GM18498 (cell line): ENCODE data around the gene FNIP2.

Experiments
- ATAC-seq: cut with Tn5 transposase; IDR thresholded peaks from one replicate; pipeline ENCODE4 v1.9.1; 2021; ENCODE audit warnings: mild to moderate bottlenecking, moderate library complexity; ENCODE audit not compliant: unreplicated experiment

FNIP2 gene

DNA sequence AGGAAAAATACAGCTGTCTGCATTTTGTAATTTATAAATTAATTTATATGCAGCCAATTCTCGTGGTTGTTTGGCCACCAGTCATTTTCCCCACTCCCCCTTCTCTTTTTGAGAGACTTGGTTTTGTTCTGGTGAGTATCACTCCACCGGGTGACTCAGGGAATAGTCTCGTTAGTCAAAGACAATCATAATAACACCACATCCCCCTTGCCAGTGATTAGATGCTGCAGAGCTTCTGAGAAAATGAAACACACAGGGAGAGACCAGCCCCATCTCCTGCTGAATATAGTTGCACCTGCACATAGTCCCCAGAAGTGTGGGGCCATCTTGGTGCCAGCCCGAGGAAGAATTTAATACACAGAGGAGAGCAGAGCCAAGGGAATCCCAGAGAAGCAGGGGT, 8.0 kb upstream of the FNIP2 start:
- no peak for ATAC-seq

- ATAC-seq: no peak
Measured at GRCh38 chr4:158762553-158762952, 6.3 kb upstream of the FNIP2 start.

- no peak for ATAC-seq
Measured at GRCh38 chr4:158763462-158763861, 5.4 kb upstream of the FNIP2 start.

- no peak for ATAC-seq
Measured at GRCh38 chr4:158766434-158767044, 2.3 kb upstream of the FNIP2 start.

- no peak for ATAC-seq
Measured at GRCh38 chr4:158767451-158767850, 1.4 kb upstream of the FNIP2 start.

- peak; percentile 42 for ATAC-seq
Measured at GRCh38 chr4:158769175-158769921, 522 bp downstream of the FNIP2 start.

DNA sequence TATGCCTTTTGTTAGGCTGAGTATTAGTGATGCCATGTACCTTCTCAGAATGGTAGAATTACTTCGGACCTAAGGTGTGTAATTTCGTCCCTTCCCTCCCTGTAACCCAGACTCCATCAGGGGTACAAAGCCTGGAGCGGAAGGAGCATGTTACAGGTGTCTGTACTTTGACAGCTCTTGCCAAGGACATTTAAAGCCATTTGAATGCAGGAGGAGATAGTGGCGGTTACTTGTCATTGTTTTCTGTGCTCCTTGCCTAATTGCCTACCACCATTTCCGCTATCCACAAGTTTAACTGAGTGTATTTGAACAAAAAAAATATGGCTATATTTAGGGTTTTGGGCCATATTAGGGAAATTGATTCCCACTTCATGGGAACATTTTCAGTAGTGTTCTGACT, 1.8 kb downstream of the FNIP2 start:
- ATAC-seq: no peak

DNA sequence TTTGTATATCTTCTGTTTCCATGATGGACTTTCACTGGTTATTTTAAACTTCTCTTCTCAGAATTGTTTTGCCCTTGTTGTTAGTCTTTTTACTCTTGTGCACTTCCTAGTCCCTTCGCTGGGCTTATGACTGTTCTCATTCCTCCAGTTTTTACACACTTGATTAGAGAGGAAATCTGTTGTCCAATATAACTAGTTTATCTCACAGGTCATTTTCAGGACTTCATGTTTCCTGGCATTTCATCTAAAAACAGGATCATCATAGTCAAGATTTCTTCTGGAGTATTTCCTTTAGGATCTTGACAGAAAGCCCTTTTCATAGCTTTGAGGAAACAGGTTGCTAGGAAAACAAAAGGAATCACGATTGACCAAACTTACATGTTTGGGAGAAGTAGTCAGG, 3.0 kb downstream of the FNIP2 start:
- ATAC-seq: no peak

- ATAC-seq: no peak
Measured at GRCh38 chr4:158775091-158775651, 6.3 kb downstream of the FNIP2 start.

DNA sequence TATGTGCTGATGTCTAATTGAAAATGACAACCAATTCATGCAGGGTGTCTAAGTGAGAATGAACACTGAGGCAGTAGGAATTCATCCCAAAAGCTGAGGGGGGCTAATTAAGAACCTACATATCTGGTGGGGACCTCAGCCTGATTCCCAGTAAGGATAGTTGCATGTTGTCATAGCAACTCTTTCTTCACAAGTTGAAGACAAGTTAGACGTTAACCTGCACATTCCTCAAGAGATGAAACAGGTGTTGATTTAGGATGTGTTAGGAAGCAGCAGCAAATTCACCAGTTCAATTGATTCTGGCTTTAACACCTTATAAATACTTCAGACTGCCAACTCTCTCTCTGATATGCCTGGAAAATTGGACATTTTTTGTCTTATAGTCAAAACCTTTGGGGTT, 7.3 kb downstream of the FNIP2 start:
- ATAC-seq: no peak

DNA sequence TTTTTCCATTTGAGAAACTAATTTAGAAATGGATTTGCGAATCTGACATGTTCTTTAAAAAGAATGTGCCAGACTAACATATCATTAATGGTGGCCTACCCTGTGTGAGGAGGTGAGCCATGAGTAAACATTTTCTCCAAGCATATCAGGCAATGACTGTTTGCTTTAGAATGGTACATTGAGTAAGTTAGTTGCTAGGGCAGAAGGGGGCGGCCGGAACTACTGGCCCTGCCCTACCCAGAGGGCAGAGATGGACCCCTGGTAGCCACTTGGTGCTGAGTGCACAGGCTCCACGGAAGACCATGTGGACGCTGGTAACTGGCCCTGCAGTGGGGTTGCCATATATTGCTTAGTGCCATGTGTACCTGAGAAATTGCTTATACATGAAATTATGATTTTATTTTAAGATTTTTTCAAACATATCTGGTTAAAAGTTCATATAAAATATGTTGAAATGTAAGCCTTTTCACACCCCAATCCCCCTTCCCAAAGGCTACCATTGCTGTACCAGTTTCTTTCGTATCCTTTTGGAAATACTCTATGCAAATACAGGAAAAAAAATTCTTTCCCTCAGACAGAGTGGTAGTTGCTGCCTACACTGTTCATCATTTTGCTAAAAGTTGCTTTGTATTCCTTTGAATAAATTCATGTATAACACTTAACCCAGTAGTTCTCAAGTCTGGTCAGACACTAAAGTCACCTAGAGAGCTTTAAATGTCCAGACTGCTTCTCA, 8.8 kb downstream of the FNIP2 start:
- no peak for ATAC-seq

DNA sequence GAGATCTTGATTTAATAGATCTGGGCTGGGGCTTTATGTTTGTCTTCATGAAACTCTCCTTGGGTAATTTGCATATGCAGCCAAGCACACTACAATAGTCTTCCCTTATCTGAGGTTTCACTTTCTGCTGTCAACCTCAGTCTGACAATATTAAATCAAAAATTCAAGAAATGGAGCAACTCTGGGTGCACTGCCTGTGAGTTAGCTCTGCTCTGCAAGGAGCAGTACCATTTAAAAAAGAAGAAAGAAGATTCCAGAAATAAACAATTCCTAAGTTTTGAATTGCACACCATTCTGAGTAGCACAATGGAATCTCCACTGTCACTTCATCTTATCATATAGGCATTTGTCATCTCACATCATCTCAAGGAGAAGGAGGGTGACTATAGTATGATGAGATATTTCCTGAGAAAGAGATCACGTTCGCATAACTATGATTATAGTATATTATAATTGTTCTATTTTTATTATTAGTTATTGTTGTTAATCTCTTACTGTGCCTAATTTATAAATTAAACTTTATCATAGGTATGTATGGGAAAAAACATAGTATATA, 9.4 kb downstream of the FNIP2 start:
- ATAC-seq: peak; percentile 96

- no peak for ATAC-seq
Measured at GRCh38 chr4:158778712-158779111, 9.9 kb downstream of the FNIP2 start.

GRCh38 chr4:158781963-158782362, 13.1 kb downstream of the FNIP2 start:
- ATAC-seq: no peak

- ATAC-seq: peak; percentile 67
Measured at GRCh38 chr4:158782551-158783360, 13.9 kb downstream of the FNIP2 start.

DNA sequence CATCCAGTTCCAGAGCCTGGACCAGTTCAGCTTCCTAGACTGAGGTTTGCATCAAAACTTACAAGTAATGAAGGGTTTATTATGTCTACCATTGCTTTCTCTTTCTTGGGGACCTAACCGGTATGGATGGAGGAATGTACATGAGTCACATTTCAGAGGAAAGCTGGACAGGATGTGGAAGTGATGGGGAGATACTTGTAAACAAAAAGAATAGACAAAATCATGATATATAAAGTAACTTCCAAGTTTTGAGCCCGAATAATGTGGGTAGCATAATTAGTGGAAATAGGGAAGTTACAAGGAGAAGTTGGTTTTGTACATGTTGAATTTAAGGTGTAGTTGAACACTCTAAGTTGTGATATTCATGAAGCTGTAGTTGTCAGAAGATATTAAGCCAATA, 15.0 kb downstream of the FNIP2 start:
- no peak for ATAC-seq

DNA sequence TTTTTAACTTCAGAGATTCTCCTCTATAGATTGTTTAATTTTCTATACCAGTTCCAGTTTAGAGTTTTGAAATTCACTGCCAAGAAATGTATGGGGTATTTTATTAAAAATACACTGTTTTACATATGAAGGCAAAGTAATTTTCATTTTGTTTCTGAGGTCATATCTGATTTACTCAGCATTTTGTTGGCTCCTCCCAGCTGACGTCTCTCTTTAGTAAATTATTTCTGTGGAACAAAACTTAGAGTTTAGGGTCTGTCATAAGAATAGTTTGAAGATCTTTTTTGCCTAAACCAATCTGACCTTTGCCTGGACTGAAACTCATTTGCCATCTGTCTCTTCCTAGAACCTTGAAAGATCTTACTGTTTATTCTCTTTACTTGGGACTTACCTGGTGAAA, 16.9 kb downstream of the FNIP2 start:
- ATAC-seq: no peak

DNA sequence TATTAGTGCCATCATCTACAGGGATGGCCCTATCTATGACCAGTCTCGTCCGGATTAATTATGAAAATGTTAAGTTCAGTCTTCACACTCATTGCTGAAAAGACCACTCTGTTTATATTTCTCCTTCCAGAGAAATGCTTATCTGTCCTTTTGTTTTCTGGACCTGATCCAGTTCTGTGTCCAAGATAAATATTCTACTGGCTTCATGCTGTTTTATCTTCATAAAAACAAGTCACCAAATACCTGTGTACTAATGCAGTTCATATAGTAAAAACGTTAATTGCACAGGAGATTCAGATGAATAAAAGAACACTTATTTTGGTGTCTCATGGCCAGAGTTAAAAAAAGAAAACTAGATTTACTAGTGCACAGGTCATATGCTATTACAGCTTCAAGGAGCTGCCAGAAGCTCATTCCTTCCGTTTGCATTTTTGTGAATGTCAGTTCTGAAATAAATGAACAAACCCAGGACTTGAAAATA, 17.3 kb downstream of the FNIP2 start:
- ATAC-seq: no peak

DNA sequence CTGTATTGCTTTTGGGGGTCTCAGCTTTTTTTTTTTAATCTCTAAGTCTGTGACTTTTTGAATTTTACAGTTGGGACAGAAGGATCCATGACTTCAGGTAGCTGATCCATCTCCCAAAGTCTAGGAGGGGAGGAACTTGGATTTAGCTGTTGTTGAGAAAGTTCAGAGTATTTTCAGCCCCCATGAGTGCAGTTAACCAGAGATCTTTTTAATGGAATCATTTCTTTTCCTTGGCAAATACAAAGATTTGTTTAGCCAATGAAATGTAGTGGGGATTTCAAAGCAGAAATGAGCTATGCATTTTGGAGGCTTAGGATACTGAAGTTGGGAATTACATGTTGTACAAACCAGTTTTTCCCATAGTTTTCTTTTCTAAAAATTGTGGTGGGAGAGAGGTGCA, 18.1 kb downstream of the FNIP2 start:
- ATAC-seq: no peak

DNA sequence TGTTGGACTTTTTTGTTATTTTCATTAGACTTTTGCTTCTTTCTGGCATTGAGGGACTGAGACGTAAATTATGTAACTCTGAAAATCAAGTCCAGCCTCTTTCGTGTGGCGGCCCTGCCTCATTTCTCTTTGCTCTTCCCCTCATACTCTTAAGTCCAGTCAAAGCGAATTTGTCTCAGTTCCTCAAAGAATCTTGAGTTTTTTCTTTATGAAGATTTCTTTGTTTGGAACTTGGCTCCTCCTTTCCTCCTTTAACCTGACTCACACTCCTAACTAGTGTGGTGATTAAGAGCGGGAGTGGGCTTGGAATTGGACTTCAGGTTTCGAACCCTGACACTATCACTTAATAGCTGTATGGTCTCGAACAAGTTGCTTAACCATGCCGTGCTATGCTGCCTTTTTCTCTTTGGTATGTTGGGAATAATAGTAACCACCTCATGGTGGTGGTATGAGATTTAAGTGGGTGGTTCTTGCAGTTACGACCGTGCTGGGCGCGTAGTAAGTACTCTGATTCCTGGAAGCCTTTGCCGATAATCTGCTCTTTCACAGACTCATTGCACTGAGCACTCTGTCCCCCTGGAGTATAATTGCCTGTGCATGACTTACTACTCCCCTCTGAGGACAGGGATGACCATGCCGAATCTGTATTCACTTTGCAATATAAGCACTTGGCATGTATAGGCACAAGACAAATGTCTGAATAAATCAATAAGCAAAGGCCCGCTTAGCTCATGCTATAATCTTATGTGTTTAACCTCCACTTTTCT, 19.1 kb downstream of the FNIP2 start:
- no peak for ATAC-seq
